Activated CD4-positive, alpha-beta T cell treated with anti-CD3 and anti-CD28 coated beads, Interleukin-2, Interleukin-4, amounts not matched to agents 100 ng/mL and 50 ng/mL, durations not matched to agents 16 hours and 8 hours (primary cell): ENCODE results near the gene SYCE1.

Source experiments
- DNase-seq: peaks from one replicate; pipeline ENCODE4 v3.0.0-alpha.2; 2020; ENCODE audit warnings: low spot score

SYCE1 gene

DNA sequence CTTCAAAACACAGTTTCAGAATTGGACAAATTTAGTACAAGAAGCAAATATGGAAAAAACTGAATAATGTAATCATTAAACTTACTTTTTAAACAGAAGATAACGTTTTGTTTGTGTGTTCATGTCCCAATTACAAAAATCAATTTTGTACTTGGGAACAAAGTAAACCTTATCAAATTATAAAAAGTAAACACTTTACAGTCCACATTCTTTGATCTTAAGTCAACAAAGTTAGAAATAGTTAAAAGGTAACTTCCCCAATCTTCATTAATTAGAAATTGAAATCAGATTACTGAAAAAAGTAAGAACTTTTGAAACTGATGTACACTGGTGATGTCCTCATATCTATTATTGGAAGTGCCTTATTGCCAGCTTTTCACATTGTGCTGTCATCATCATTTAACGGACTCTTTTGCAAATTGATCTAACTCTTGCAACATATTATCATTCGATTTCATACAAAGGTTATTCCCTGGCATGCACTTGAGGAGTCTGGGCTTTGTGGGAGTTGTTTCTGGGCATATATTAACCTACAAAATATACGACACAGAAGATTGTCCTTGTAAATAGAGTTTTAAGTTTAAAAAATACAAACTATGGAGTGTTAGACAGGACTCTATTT is 53.4 kb downstream of the SYCE1 start:
- DNase-seq, result no peak

DNA sequence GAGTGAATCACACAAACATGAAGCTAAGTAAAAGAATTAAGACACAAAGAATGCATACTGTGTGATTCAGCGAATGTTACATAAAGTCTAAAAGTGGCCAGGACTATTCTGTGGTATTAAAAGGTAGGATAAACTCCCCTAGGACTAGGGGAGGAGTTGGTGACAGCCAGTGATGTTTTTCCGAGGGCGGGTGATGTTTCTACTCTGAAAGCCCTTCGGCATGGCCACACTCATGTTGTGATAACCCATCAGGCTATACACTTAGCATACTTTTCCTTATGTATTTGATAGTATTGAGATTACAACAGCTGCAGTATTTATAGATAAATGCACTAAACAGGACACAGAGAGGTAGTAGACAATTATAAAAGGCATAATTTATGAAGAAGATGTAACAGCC is 54.0 kb downstream of the SYCE1 start:
- DNase-seq, result no peak

DNA sequence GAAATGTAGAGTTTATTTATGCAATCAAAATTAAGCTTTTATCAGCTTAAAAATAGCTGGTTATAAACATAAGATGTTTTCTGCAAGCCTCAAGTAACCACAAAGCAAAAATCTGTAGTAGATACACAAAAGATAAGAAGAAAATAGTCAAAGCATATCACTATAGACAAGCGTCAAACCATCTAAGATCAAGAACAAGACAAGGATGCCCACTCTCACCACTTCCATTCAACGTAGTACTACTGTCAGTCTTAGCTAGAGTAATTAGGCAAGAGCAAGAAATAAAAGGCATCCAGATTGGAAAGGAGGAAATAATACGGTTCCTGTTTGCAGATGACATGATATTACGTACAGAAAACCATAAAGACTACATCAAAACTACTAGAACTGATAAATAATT is 55.7 kb downstream of the SYCE1 start:
- DNase-seq, result no peak
